Stimulated activated CD8-positive, alpha-beta memory T cell treated with anti-CD3 and anti-CD28 coated beads, Interleukin-7, amount 100 ng/mL, for 24 hours (primary cell): Measurements from ENCODE around the gene PRR9.

Experiments used
- DNase-seq: peaks from one replicate; pipeline ENCODE4 v3.0.0-alpha.2; 2020; ENCODE audit warnings: low read depth

The PRR9 gene

GRCh38 chr1:153265457-153265856, 48.1 kb downstream of the PRR9 start:
- DNase-seq = no peak
